Stimulated activated CD4-positive, alpha-beta T cell treated with anti-CD3 and anti-CD28 coated beads, Interleukin-12 subunit alpha, Interleukin-12 subunit beta, amount 100 ng/mL, for 24 hours (primary cell): ENCODE data around the gene SGIP1.

Experiments
- DNase-seq, 2 experiments: peaks; one replicate each; pipeline ENCODE4 v3.0.0-alpha.2; 2020; ENCODE audit warnings: low read depth in 2 of 2

SGIP1 gene

GRCh38 chr1:66533804-66534740 is at the start of gene SGIP1:
TSS of gene SGIP1 (plus strand) at chr1:66534153. CDS start at chr1:66534359, 206 bp downstream.
- no peak for DNase-seq

GRCh38 chr1:66489151-66489550 is 44.8 kb upstream of the SGIP1 start:
- DNase-seq = no peak

GRCh38 chr1:66489972-66490601 is 43.9 kb upstream of the SGIP1 start:
- DNase-seq = no peak

GRCh38 chr1:66490816-66491215 is 43.1 kb upstream of the SGIP1 start:
- no peak for DNase-seq

- DNase-seq = no peak
Observed at GRCh38 chr1:66492424-66492823, 41.5 kb upstream of the SGIP1 start.

GRCh38 chr1:66493731-66494130 is 40.2 kb upstream of the SGIP1 start:
- DNase-seq = no peak

GRCh38 chr1:66494482-66494881 is 39.5 kb upstream of the SGIP1 start:
- DNase-seq = no peak

GRCh38 chr1:66495495-66495894 is 38.5 kb upstream of the SGIP1 start:
- DNase-seq = no peak

- DNase-seq = no peak
Observed at GRCh38 chr1:66497910-66498309, 36.0 kb upstream of the SGIP1 start.

- DNase-seq = no peak
Observed at GRCh38 chr1:66500301-66500700, 33.7 kb upstream of the SGIP1 start.

GRCh38 chr1:66502086-66502485 is 31.9 kb upstream of the SGIP1 start:
- DNase-seq = no peak

- DNase-seq = peak in 1 of 2 experiments; percentile 29
Observed at GRCh38 chr1:66503841-66504470, 30.0 kb upstream of the SGIP1 start.

GRCh38 chr1:66505671-66506392 is 28.1 kb upstream of the SGIP1 start:
- DNase-seq = no peak

GRCh38 chr1:66506393-66506687 is 27.6 kb upstream of the SGIP1 start:
- DNase-seq = no peak

- DNase-seq = no peak
Observed at GRCh38 chr1:66506991-66507390, 27.0 kb upstream of the SGIP1 start.

GRCh38 chr1:66510407-66510806 is 23.5 kb upstream of the SGIP1 start:
- no peak for DNase-seq

GRCh38 chr1:66511118-66511517 is 22.8 kb upstream of the SGIP1 start:
- no peak for DNase-seq

- no peak for DNase-seq
Observed at GRCh38 chr1:66517959-66518358, 16.0 kb upstream of the SGIP1 start.

GRCh38 chr1:66518654-66519053 is 15.3 kb upstream of the SGIP1 start:
- no peak for DNase-seq

- no peak for DNase-seq
Observed at GRCh38 chr1:66519992-66520391, 14.0 kb upstream of the SGIP1 start.

- no peak for DNase-seq
Observed at GRCh38 chr1:66520655-66521054, 13.3 kb upstream of the SGIP1 start.

- no peak for DNase-seq
Observed at GRCh38 chr1:66521721-66522365, 12.1 kb upstream of the SGIP1 start.
